ENCODE results near the gene CHDH.

Gene CHDH

GRCh38 chr3:53823026-53823955, 22.9 kb downstream of the CHDH start:
- no peak for DNase-seq

- DNase-seq, result no peak
Measured at GRCh38 chr3:53822331-53822741, 23.9 kb downstream of the CHDH start.

GRCh38 chr3:53821631-53822121, 24.5 kb downstream of the CHDH start:
- no peak for DNase-seq

GRCh38 chr3:53820756-53821580, 25.3 kb downstream of the CHDH start:
- no peak for DNase-seq

GRCh38 chr3:53820084-53820483, 26.1 kb downstream of the CHDH start:
- no peak for DNase-seq

- DNase-seq, result no peak
Measured at GRCh38 chr3:53819163-53819868, 26.9 kb downstream of the CHDH start.

- DNase-seq, result no peak
Measured at GRCh38 chr3:53818221-53819162, 27.7 kb downstream of the CHDH start.

GRCh38 chr3:53817809-53818208, 28.4 kb downstream of the CHDH start:
- DNase-seq, result no peak

GRCh38 chr3:53817211-53817610, 29.0 kb downstream of the CHDH start:
- DNase-seq, result no peak

GRCh38 chr3:53816425-53816824, 29.8 kb downstream of the CHDH start:
- no peak for DNase-seq

GRCh38 chr3:53815651-53816050, 30.6 kb downstream of the CHDH start:
- DNase-seq, result no peak

GRCh38 chr3:53815067-53815466, 31.2 kb downstream of the CHDH start:
- DNase-seq, result no peak

- no peak for DNase-seq
Measured at GRCh38 chr3:53813876-53814275, 32.3 kb downstream of the CHDH start.

- DNase-seq, result no peak
Measured at GRCh38 chr3:53813229-53813628, 33.0 kb downstream of the CHDH start.

GRCh38 chr3:53812434-53812833, 33.8 kb downstream of the CHDH start:
- no peak for DNase-seq

- no peak for DNase-seq
Measured at GRCh38 chr3:53811143-53811927, 34.9 kb downstream of the CHDH start.

- no peak for DNase-seq
Measured at GRCh38 chr3:53809764-53810400, 36.3 kb downstream of the CHDH start.

GRCh38 chr3:53809267-53809666, 37.0 kb downstream of the CHDH start:
- DNase-seq, result no peak

GRCh38 chr3:53808496-53808895, 37.7 kb downstream of the CHDH start:
- DNase-seq, result no peak

GRCh38 chr3:53807117-53807810, 39.0 kb downstream of the CHDH start:
- DNase-seq, result no peak

Measured in NCI-H748 treated with DMSO at 0.1 percent for 48 hours (cell line).